Ovary (tissue), 3 donors: ENCODE measurements around the gene CSNK1G1.

Experiments used
- CTCF ChIP-seq, 3 donors: fragments of 450-650 bp in 2 of 3; fragments of 200-600 bp in 1 of 3; IDR thresholded peaks; one replicate each; pipeline versions ENCODE4 v1.5.1 to v1.8.0; 2016 to 2022; ENCODE audit warnings: antibody characterized with exemption in 3 of 3, mild to moderate bottlenecking in 1 of 3
- EP300 ChIP-seq: sonication (generic); formaldehyde crosslinking; IDR thresholded peaks from one replicate; pipeline ENCODE4 v1.6.1; 2017; ENCODE audit warnings: antibody characterized with exemption
- POLR2A ChIP-seq: fragments of 450-650 bp; IDR thresholded peaks from one replicate; pipeline ENCODE4 v1.6.1; 2017; ENCODE audit warnings: antibody characterized with exemption, mild to moderate bottlenecking, moderate library complexity
- donor health status: DM: no; HTN: no; CAD: no.

- TF ChIP-seq CTCF (IDR thresholded peaks at IDR 0.05) (no peak), POLR2A (no peak), EP300 (no peak)
Measured at GRCh38 chr15:64187396-64188191, 168.4 kb downstream of the CSNK1G1 start.
